Measurements from ENCODE around the gene KSR2.
"Not testable (repeated sequence)": the region's sequence is repeated elsewhere in the genome, so short reads cannot be mapped to it uniquely, and the experiment has no call there.

KSR2 gene

GRCh38 chr12:117818400-117818799 lies 150.4 kb downstream of the KSR2 start:
- DNase-seq, result no peak

DNA sequence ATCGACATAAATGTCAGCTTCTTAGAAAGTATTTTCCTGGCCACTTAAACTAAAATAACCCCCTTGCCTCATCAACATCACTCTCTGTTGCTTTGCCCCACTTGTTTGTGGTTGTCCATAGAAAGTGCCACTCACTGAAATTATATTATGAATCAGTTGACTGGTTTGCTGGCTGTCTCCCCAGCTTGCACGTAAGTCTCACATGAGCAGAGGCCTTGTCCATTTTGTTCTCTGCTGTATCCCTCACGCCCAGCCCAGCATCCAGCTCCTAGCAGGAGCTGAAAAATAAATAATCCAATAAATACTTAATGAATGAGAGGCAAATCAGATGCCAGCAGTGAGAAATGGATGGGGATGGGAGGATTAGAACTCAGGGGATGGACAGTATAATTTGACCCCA lies 159.3 kb downstream of the KSR2 start:
- DNase-seq, result no peak

GRCh38 chr12:117807946-117808345 lies 160.8 kb downstream of the KSR2 start:
- DNase-seq, result no peak

- no peak for DNase-seq
Measured at GRCh38 chr12:117807355-117807754, 161.4 kb downstream of the KSR2 start.

DNA sequence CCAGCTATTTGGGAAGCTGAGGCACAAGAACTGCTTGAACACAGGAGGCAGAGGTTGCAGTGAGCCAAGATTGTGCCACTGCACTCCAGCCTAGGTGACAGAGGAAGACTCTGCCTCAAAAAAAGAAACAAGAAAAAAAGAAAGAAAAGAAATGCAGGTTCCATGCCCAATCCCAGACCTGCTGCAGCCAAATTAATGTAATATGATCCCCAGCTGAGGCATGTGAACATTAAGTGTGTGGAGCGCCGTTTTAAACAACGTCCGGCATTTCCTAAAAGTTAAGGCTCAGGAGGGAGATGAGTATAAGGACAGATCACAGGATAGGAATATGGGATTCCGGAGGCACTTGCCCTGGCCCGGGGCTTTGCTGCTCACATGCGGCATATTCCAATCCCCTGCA lies 162.9 kb downstream of the KSR2 start:
- DNase-seq, result no peak

- no peak for DNase-seq
Measured at GRCh38 chr12:117803001-117803400, 165.8 kb downstream of the KSR2 start.

DNA sequence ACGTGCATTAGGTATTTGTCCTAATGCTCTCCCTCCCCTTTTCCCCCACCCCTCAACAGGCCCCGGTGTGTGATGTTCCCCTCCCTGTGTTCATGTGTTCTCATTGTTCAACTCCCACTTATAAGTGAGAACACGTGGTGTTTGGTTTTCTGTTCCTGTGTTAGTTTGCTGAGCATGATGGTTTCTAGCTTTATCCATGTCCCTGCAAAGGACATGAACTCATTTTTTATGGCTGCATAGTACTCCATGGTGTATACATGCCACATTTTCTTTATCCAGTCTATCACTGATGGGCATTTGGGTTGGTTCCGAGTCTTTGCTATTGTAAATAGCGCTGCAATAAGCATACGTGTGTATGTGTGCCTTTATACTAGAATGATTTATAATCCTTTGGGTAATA lies 168.1 kb downstream of the KSR2 start:
- DNase-seq, result not testable (repeated sequence)

DNA sequence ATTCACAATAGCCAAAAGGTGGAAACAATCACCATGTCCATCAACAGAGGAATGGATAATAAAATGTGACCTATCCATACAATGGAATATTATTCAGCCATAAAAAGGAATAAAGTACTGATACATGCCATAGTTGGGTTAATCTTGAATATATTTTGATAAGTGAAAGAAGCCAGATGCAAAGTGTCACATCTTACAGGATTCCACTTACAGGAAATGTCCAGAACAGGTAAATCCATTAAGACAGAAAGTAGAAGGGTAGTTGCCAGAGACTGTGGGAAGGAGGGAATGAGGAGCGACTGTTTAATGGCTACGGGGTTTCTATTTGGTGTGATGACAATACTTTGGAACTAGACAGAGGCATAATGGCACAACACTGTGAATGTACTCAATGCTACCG lies 171.6 kb downstream of the KSR2 start:
- no peak for DNase-seq

GRCh38 chr12:117792877-117793424 lies 175.8 kb downstream of the KSR2 start:
- DNase-seq, result no peak

- DNase-seq, result no peak
Measured at GRCh38 chr12:117792471-117792870, 176.3 kb downstream of the KSR2 start.

DNA sequence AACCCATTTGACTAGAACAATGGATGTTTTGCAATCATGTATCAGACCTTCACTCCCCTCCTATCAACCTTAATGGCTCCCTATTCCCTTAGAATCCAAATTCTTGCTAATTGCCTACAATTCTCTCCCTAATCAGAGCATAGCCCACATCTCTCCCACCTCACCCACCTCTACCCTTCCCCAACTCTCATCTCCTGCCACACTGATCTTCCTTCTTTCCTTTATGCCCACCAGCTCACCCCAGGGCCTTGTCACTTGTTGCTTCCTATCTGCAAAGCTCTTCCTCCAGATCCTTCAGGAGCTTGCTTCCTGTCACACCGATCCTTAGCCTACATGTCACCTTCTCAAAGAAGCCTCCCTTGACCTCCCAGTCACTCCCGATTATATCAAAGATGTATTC lies 177.8 kb downstream of the KSR2 start:
- DNase-seq, result no peak

DNA sequence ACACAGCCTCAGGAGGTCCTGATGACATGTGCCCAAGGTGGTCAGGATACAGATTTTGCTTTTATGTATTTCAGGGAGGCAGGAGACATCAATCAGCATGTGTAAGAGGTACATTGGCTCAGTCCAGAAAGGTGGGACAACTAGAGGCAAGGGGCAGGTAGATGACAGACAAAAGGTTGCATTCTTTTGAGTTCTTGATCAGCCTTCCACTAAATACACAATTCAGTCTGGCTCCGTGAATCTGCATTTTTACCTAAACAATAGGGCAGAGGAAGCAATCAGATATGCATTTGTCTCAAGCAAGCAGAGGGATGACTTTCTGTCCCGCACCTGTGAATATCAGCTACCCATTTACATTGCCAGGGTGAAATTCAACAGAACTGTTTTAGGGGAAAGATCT lies 178.6 kb downstream of the KSR2 start:
- DNase-seq, result no peak

- no peak for DNase-seq
Measured at GRCh38 chr12:117789195-117789912, 179.4 kb downstream of the KSR2 start.

DNA sequence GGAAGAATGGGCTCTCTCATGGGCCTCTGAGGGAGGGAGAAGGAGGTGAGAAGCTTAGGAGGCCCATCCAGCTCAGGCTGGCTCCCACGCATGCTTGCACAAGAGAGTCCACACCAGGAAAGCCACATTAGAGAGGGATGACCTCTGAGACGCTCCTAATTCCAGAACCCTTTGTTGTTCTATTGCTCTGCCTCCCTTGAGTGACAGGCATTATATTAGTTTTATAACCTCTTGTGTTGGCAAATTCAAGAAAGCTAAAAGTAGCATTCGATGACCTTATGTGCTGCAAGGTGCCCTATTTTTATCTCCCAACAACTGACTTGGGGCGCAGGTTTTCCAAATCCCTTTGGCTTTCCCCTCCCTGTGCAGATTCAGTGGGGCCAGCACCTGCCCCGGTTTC lies 190.1 kb downstream of the KSR2 start:
- DNase-seq, result no peak

DNA sequence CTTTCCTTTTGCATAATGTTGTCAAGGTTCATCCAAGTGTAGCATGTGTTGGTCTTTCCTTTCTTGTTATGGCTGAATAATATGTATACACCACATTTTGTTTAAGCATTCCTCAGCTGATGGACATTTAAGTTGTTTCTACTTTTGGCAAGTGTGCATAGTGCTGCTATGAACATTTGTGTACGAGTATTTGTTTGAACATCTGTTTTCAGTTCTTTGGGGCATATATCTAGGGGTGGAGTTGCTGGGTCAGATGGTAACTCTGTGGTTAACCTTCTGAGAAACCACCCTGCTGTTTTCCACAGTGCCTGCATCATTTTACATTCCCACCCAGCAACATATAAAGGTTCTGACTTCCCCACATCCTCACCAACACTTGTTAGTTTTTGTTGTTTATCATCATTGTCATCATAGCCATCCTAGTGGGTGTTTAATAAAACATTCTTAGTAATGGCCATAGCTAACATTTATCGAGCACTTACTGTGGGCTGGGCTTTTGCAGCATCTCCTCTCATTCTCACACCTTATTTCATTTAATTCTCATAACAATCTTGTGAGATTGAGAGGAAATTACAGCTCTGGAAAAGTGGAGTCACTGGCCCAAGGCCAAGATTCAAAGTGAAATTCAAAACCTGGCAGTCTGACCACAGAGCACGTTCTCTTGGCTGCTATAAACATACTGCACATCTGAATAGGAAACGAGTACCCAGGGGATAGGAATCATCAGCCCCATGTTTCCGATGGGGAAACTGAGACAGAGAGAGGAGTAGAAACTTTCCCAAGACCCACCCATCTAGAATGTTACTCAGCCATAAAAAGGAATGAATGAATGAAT lies 193.6 kb downstream of the KSR2 start:
- no peak for DNase-seq

DNA sequence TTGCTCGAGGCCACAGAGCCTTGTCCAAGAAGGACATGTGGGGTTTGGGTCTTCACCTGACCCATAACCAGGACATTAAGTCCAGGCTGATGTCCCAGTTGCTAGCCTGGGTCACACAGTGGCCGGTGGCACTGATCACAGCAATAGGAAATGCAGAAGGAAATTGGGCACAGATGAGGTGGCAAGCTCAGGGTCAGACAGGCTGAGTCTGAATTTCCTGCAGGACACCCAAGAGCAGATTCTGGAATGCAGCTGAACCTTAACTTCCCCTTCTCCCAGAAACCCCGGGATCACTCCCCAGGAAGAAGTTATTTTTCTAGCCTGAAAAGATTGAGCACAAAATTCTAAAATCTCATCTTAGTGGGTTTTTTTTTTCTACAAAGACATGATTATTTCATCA lies 199.9 kb downstream of the KSR2 start:
- no peak for DNase-seq

DNA sequence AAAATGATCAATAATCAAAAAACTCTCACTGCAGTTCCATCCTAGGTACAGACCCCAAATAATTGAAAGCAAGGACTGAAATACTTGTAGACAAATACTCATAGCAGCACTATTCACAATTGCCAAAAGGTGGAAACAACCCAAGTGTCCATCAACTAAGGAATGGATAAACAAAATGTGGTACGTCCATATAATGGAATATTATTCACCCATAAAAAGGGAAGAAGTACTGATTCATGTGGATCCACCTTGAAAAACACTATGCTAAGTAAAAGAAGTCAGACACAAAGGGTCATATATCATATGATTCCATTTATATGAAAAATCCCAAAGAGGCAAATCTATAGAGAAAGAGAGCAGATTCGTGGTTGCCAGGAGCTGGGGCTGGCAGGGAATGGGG lies 202.8 kb downstream of the KSR2 start:
- no peak for DNase-seq

- DNase-seq, result no peak
Measured at GRCh38 chr12:117762143-117762542, 206.6 kb downstream of the KSR2 start.

DNA sequence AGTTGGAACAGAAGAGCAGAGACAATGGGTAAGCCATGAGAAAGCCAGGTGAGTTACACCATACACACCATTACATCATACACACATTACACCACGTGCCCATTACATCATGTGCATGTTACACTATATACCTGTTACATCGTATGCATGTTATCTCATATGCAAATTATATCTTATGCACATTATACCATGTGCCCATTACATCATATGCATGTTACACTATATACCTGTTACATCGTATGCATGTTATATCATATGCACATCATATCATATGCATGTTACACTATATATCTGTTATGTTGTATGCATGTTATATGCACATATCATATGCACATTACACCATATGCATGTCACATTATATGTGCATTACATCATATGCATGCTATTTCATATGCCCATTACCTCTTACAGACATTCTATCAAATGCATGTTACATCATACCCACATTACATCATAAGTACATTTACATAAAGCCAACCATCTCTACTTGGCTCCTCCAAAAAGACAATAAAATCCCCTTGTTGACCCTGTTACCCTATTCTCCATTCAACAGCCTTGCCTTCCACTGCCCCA lies 207.2 kb downstream of the KSR2 start:
- no peak for DNase-seq

- no peak for DNase-seq
Measured at GRCh38 chr12:117760990-117761389, 207.8 kb downstream of the KSR2 start.

- no peak for DNase-seq
Measured at GRCh38 chr12:117750657-117751056, 218.1 kb downstream of the KSR2 start.

DNA sequence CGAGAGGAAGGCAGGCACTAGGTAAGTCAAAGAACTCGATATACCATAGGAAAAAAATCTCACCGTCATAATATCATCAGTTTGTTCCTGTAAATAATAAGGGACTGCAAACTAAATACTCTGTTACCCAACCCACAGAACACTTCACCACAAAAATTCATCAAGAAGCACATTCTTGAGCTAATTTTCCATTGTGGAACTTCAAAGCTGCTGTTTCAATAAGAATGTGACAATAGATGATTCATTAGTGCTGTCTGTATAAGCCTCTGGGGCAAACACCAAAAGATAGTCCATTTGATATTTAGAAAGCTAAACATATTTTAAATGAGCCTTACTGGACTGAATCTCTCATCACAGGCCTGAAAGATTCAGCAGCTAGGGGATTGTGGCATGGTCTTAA lies 219.4 kb downstream of the KSR2 start:
- no peak for DNase-seq

- DNase-seq, result not testable (repeated sequence)
Measured at GRCh38 chr12:117746358-117746757, 222.4 kb downstream of the KSR2 start.

DNA sequence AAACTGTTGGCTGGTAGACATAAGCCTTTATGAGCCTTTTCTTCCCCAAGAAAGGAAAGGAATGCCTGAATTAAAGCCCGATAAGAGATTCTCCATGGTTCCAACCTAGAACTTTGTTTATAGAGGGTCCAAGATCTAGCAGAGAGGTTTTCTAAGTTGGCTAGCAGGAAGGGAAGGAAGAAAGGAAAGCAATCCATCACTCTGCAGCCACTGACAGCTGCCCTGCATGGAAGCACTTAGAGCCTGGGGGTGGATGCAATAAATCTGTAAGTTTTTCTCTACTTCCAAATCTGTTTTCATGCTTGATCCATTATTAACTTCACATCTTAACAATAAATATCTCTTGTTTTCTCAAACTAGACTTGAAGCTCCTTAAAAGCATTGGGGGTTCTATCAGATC lies 224.4 kb downstream of the KSR2 start:
- DNase-seq, result no peak
